ENCODE results near the gene HACD3.
"Not testable (repeated sequence)": the region's sequence is repeated elsewhere in the genome, so short reads cannot be mapped to it uniquely, and the experiment has no call there.

Gene HACD3

DNA sequence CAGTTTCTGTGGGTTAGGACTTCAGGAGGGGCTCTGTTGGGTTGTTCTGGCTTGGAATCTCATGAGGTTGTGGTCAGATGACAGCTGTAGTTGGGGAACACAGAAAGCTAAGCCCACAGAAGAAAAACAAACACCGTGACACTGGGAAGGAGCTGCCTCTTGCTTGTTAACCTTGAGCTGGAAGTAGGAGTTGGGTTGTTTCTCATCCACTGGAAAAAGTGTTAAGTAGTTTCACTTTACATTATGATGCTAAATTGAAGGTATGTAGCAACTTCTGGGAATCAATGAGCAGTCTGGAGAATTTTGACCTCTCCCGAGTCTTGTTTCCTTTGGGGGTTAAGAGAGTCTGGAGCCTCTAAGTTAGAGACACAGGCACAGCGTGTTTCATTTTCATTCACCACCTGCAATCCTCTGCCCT, 20.4 kb downstream of the HACD3 start:
- DNase-seq (ENCODE audit: low read depth), result no peak

DNA sequence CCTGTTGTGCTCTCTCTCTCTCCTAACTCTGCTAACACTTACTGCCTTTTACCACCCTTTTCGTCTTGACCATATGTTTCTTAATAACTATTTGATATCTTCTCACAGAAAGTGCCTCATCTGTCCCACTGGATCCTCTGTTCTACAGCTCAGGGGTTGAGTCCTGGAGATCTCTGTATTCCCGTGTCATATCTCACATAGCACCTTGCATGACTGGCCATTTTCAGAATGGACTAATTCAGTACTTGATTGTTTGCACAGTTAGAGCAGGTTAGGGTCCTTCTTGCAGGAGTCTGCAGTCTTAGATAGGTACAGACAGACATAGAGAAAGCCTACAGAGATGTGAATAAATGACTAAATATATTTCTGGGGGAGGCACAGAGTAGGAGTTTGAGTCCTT, 20.9 kb downstream of the HACD3 start:
- no peak for DNase-seq (ENCODE audit: low read depth)

DNA sequence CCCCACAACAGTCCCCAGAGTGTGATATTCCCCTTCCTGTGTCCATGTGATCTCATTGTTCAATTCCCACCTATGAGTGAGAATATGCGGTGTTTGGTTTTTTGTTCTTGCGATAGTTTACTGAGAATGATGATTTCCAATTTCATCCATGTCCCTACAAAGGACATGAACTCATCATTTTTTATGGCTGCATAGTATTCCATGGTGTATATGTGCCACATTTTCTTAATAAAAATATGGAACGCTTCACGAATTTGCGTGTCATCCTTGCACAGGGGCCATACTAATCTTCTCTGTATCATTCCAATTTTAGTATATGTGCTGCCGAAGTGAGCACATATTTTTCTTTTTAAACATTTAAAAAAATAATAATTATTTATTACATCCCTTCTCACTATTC, 22.6 kb downstream of the HACD3 start:
- not testable (repeated sequence) for DNase-seq (ENCODE audit: low read depth)

DNA sequence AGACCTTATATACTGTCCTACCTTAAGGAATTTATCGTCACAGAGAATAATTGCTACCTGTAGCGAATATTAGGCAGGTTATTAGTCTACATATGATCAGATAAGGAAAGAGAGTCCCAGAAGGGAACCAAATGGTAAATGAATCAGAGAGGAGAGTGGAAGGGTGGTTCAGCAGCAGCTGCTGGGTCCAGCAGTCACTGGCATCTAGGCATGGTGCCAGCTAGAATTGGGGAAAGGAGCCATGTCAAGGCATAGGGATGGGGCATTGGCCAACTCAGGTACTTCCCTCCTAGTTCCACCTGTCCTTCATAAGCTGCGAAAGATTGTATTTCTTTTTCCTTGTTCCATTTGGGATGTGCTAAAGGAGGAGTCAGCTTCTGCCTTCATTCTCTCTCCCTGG, 23.4 kb downstream of the HACD3 start:
- DNase-seq (ENCODE audit: low read depth), result no peak

DNA sequence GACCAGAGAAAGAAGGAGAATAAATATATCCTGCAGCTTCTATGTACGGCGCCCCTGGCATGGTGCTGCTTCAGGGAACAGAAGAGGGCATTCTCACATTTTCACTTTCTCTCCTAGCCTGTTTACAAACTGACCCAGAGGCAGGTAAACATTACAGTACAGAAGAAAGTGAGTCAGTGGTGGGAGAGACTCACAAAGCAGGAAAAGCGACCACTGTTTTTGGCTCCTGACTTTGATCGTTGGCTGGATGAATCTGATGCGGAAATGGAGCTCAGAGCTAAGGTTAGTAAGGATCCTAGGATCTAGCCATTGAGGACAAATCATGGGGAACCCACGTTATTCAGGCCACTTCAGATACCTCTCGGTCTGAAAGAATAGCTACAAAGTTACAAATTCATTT, 26.4 kb downstream of the HACD3 start:
- DNase-seq (ENCODE audit: low read depth), result no peak

DNA sequence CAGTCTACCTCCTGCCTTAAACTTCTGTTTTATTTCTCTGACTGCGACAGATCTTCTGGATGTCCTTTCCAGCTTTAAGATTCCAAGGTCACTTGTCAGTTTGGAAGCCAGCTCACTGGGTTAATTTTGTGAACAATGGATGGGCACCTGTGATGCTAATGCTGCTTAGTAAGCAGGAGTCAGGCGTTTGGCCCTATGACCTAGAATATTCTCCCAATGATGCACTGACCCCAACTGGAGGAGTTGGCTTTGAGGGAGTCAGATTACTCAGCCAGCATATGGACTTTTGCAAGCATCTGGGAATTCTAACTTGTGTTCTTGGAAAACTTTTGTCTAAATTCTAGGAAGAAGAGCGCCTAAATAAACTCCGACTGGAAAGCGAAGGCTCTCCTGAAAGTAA, 28.1 kb downstream of the HACD3 start:
- no peak for DNase-seq (ENCODE audit: low read depth)

DNA sequence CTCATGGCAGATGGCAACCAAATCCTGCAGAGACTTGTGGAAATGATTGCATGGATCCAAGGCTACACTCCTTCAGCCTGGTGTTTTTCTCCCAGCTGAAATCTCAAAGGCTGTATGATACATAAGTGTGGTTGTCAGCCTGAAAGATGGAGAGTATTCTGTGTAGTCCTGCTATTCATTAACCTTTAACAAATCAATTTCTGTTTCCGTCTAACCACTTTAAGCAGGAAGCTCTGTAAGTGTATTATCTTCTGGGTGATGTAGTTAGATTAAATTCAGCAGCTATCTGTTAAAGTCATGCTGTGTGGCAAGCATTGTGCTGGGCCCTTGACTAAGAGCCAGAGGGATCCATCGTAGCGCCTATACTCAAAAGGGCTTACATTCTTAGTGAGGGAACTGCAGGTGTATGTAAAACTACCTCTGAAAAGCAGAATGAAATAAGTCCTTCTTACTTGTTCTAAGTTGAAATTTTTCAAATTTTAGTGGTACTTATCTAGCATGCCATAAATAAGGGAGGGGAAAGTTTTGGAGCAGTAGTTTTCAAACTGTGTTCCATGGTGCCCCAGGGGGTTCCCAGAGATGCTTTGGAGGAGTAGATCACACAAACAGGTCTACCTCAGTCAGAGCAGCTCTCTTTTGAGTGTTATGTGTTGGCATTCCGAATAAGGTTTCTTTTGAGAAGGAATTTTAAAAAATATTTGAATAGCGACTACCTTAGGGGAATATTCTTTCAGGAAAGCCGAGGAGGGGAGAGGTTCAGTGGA, 28.9 kb downstream of the HACD3 start:
- no peak for DNase-seq (ENCODE audit: low read depth)

DNA sequence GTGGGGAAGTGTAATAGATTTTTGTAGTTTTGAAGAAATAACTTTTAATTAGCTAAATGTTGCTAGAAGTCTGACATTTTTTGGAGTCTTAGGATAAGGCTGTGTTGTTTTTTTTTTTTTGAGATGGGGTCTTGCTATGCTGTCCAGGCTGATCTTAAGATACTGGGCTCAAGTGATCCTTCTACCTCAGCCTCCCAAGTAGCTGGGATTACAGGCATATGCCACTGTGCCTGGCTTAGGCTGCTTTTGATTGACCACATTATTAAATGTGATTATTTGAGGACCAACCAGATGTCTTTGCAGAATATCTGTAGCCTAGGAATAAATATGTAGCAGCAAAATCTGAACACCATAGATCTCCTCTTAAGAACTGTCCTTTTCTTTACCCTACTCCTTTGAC, 29.7 kb downstream of the HACD3 start:
- no peak for DNase-seq (ENCODE audit: low read depth)

DNA sequence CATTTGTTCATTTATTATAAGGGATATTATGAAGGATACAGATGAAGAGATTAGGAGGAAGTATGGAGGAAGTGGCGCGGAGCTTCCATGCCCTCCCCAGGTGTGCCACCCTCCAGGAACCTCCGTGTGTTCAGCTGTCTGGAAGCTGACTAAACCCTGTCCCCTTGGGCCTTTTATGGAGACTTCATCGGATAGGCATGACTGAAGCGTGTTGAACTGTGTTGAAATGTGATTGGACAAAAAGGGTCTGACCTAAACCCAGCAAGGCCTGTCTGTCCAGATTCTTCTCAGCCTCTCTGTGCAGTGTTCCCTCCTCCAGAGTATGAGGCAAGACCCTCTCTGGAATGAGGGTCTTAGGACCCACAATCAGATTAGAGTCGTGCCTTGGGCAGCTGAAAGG, 31.7 kb downstream of the HACD3 start:
- DNase-seq (ENCODE audit: low read depth), result no peak

DNA sequence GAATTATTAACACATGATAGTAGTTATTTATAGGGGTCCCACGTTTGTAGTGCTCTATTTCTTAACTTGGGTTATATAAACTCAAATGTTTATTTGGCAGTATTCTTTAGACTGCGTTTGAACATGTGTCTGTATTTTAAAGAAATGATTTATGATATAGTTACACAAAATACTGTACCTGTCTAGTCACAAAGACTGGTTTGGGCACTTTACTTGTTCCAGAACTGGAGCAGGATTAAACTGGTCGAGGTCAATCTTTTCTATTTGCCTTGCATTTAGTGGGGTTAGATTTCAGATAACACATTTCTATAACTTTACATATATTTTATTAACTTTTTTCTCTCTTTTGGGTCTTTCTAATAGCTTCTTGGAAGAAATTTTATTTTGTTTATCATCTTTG, 39.5 kb downstream of the HACD3 start:
- DNase-seq (ENCODE audit: low read depth), result no peak

DNA sequence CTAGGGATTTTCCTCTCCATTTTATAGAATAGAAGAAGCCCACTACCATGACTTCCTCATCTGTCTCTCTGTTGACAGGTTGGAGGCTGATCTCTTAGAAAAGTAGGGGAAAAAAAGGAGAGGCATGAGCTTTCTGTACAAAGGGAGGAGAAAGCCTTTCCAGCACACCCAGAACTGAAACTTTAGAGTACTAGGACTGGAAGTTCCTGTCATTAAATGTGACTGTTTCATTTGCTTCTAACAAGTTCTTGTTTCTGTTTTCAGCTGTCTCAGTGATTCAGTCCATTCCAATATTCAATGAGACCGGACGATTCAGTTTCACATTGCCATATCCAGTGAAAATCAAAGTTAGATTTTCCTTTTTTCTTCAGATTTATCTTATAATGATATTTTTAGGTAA, 41.7 kb downstream of the HACD3 start:
- no peak for DNase-seq (ENCODE audit: low read depth)

DNA sequence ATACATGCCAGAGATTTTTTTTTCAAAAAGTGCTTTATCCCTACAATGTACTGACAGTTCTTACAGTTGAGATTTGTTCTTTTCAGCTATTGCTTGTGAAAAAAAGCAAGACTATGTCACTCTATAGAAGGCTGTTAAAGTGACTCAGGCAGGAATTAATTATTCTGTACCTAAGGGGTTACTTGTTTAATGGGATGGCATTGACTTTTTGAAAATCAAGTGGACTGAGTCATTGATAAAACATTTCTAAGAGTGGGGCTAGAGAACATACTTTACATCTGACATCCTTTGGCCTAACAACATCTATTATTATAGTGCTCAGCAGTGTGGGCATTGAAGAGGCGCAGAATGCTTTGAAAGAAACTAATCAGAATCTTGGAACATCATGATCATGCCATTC, 46.4 kb downstream of the HACD3 start:
- DNase-seq (ENCODE audit: low read depth), result no peak

DNA sequence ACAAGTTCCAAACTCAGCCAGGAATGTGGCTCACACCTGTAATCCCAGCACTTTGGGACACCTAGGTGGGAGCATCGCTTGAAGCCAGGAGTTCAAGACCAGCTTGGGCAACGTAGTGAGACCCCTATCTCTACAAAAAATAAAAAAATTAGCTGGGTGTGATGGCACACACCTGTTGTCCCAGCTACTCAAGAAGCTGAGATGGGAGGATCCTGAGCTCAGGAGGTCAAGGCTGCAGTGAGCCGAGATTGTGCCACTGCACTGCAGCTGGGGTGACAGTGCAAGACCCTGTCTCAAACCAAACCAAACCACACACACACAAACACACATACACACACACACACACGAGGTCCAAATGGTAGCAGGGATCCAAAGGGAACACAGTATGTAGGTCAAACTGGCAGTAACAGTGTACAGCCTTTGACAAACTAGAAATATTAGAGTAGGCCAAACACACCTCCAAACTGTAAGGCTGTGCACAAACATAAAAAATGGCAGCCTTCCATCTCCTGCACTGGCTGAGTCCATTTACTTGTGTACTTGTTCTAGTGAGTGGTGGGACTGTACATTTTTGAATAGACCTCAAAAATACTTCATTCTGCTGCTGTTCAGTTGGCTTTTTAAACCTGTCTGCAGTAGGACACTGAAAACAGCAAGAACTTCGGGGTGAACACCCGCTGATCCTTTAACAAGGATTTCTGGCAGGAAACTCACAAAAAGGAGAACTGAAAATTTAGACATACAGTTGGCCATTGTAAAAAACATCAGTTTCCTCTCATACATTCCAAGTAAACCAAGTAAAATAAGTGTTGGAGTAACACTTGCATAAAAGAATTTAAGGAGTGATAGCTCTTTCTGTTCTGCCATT, 47.1 kb downstream of the HACD3 start:
- DNase-seq (ENCODE audit: low read depth), result no peak

DNA sequence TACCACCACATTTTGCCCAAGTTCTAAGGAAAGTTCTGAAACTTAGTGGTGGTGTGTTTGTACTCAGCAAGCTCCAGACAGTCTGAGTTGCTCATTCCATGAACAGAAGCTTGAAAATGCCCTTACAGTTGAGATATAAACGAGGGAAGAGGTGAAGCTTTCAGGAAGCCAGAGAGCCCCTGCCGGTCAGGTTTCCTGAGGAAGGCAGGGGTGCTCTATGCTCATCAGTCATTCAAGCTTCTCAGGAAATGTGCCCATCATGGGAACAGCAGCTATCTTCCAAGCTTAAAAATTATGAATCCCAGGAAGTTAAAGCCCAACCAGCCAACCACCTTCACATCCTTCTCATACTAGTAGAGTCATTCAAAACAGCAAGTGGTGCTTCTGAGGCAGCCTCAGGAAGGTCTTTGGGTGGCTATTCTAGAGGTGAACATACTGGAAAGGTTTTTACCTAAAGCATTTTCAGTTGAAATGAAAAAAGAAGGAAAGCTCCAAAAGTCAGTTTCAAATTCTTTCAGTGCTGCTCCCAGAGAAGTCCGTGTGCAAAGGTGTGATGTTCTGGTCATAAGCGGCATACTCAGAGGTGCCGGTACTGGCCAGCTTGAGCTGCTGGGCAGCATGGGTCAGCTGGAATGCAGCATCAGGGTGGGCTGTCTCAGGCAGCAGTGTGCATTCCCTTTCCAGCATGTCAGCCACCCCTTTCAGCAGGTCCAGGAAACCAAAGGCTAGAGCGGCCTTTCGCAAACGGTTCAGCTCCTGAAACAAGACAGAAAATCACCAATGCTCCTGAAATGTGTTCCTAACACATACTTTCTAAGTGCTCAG, 48.9 kb downstream of the HACD3 start:
- no peak for DNase-seq (ENCODE audit: low read depth)

DNA sequence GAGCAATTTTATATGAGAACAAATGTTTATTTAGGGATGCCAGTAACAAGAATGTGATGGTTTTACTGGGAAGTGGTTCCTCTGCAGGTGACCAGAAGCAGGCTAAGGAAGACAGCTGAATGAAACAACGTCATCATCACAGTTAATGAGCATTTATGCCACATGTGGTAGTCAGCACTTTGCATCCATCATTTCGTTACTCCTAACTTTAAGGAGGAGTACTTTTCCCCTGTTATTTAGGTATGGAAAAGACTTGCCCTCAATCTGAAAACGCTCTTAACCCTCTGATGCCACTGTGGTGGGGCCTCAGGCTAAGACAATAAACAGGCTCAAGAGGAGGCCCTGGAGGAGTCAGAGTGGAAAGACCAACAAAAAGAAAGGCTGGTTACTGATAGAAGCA, 49.5 kb downstream of the HACD3 start:
- no peak for DNase-seq (ENCODE audit: low read depth)

DNA sequence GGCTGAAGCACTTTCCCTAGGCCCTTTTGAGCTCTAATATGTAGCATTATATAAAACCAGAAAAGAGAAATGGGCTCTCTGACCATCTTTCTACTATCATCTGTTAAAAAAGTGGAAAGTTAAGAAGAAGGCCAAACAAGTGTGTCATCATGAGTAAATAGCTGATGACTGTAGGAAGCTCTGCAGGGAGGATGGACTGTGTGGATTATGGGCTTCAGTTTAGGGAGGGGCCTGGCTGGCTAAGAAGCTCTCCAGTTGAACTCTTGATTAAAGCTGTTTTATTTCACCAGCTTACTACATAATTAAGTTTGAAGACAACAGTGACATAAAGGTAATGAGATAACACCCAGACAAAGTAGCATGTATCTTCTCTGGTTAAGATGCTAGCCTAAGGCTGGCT, 50.0 kb downstream of the HACD3 start:
- no peak for DNase-seq (ENCODE audit: low read depth)

DNA sequence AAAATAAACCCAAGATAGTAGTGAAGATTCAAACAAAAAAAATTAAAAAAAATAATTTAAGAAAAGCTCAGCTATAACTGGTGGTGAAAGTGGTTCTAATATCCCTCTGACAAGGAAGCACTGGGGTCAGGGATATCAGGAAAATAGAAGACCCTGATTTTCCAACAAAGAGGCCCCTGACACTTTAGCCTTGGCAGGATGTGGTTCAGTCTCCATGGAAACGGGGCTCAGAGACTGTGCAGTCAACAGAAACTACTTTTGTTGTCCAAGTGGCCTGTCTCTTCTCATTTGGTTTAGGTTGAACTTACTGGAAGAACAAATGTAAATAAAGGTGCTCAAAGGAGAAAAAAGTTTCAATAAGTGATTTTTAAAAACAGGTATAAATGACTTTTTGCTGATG, 53.4 kb downstream of the HACD3 start:
- peak; percentile 20 for DNase-seq (ENCODE audit: low read depth)

DNA sequence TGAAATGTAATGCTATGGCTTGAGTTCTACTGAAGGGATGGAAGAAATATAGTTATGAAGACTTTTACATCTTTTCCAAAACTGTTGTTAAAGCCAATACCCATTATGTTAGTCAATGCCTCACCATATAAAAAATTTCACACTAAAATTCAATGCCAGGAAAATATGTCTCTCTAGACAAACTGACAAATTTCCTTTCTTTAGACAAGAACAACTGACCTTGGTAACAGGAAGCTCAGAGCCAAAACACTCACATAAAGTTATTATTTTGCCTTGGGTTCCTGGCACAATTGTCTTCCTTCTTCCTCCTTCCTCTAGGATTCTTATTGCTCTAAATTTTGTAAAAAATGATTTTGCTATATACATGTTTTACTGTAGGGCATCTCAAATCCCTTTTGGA, 54.0 kb downstream of the HACD3 start:
- DNase-seq (ENCODE audit: low read depth), result no peak

DNA sequence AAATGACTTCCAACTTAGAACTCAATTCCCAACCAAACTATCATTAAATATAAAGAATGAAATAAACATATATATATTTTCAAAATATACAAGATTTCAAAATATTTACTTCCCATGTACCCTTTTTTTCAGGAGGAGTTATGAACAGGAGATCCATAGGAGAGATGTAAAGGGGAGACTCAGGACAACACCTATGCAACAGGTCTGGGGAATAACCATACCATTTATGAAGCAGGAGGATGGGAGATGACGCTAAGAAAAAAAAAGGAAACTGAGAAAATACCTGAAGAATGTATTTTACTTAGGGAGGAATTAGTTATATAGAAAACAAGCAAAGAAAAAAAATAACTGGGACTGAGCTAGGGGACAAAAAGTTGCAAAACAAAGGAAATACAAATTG, 56.8 kb downstream of the HACD3 start:
- DNase-seq (ENCODE audit: low read depth), result no peak

DNA sequence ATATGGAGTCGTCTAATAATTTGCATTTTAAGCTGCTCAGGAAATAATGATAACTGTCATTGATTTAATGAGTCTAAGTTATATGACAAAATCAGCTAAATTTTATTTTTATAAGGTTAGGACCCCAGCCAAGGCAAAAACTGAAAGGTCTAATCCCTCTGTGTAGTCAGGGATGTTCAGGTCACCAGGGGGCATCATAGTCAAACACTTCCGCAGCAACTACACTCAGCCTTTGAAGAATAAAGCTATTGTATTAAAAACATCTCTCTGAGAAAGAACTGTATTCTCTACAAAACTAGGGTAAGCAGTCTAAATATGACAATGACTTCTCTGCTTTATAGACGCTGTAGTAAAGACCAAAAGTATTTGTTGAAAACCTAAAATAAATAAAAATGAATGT, 65.7 kb downstream of the HACD3 start:
- no peak for DNase-seq (ENCODE audit: low read depth)

DNA sequence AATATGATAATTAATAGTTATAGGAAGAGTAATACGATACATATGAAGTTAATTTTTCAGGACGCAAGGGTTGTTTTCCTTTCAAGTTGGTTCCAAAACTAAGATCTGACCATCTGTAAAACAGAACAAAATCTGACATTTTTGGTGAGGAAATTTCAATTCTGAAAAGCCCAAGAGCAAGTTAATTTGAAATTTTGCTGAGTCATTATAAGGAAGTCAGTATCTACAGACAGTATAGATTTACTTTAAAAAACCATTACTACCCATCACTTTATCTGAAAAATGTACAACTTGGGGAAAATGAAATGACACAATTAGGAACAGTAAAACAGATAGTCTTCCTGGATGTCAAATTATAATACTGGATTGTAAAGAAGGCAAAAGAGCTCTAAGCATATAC, 68.2 kb downstream of the HACD3 start:
- no peak for DNase-seq (ENCODE audit: low read depth)

DNA sequence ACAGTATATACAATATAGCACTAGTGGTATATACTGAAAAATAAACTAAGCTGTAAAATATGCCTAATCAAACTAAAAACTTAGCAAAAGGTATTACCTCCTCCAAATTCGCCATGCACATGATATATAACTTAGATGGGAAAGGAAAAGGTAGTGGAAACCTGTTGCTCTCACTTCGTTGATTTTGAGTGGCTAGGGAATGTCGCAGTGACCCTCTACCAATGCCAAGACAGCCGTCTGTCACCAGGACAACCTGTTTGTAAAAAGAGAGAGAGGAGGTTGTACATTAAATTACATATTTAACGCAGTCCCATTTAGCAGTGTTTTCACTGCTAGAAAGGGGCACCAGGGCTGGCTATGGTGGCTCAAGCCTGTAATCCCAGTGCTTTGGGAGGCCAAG, 69.4 kb downstream of the HACD3 start:
- DNase-seq (ENCODE audit: low read depth), result no peak

DNA sequence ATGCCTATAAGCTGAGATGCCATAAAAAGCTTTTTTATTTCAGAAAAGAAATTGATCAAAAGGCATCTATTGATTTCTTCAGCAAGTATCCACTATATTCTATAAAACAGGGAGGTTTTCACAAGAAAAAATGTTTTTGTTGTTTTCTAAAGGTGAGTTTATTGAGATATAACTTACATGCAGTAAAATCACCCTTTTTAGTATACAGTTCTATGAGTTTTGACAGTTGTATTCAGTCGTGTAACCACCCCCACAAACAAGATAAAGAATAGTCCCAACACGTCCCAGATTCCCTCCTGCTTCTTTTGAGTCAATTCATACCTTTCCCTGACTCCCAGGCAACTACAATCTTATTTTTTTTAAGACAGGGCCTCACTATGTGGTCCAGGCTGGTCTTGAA, 72.9 kb downstream of the HACD3 start:
- DNase-seq (ENCODE audit: low read depth), result no peak

Measured in CMK (cell line).